ENCODE results near the gene CDH11.

The CDH11 gene

GRCh38 chr16:64948056-64948455 is 173.8 kb downstream of the CDH11 start:
- no peaks in the 10 kb centered on the region for H3K4me1 ChIP-seq (ENCODE audit: control insufficient read depth in 1 of 2, insufficient read depth in 2 of 2, low read length in 2 of 2)
- H3K27me3 ChIP-seq (ENCODE audit: low read depth, low read length), result no peaks in the 10 kb centered on the region
- H3K36me3 ChIP-seq (ENCODE audit: control insufficient read depth in 1 of 2, insufficient read depth in 2 of 2, low read length in 2 of 2), result peaks cover 0 to 7% of the 10 kb centered on the region in 2 donors
- H3K4me3 ChIP-seq (ENCODE audit: low read depth in 1 of 2, low read length in 2 of 2), result no peak overlapping the region
- H3K27ac ChIP-seq (ENCODE audit: low read length), result no peak overlapping the region
- H3K9me3 ChIP-seq (ENCODE audit: control insufficient read depth in 1 of 2, low read length in 2 of 2), result no peaks in the 10 kb centered on the region

- Histone ChIP-seq H3K27ac (ENCODE audit: low read length) (no peak overlapping the region), H3K9me3 (ENCODE audit: control insufficient read depth in 1 of 2, low read length in 2 of 2) (no peaks in the 10 kb centered on the region), H3K36me3 (ENCODE audit: control insufficient read depth in 1 of 2, insufficient read depth in 2 of 2, low read length in 2 of 2) (peaks cover 0 to 7% of the 10 kb centered on the region in 2 donors), H3K4me3 (ENCODE audit: low read depth in 1 of 2, low read length in 2 of 2) (no peak overlapping the region), H3K4me1 (ENCODE audit: control insufficient read depth in 1 of 2, insufficient read depth in 2 of 2, low read length in 2 of 2) (no peaks in the 10 kb centered on the region), H3K27me3 (ENCODE audit: low read depth, low read length) (no peaks in the 10 kb centered on the region)
Observed at GRCh38 chr16:64947651-64948050, 174.2 kb downstream of the CDH11 start.

GRCh38 chr16:64933885-64934284 is 188.0 kb downstream of the CDH11 start:
- H3K27ac ChIP-seq (ENCODE audit: low read length), result no peak overlapping the region
- H3K9me3 ChIP-seq (ENCODE audit: control insufficient read depth in 1 of 2, low read length in 2 of 2), result peaks cover 0 to 2% of the 10 kb centered on the region in 2 donors
- H3K36me3 ChIP-seq (ENCODE audit: control insufficient read depth in 1 of 2, insufficient read depth in 2 of 2, low read length in 2 of 2), result no peaks in the 10 kb centered on the region
- no peak overlapping the region for H3K4me3 ChIP-seq (ENCODE audit: low read depth in 1 of 2, low read length in 2 of 2)
- peaks cover 0 to 3% of the 10 kb centered on the region in 2 donors for H3K4me1 ChIP-seq (ENCODE audit: control insufficient read depth in 1 of 2, insufficient read depth in 2 of 2, low read length in 2 of 2)
- H3K27me3 ChIP-seq (ENCODE audit: low read depth, low read length), result no peaks in the 10 kb centered on the region

- no peaks in the 10 kb centered on the region for H3K27me3 ChIP-seq (ENCODE audit: low read depth, low read length)
- H3K9me3 ChIP-seq (ENCODE audit: control insufficient read depth in 1 of 2, low read length in 2 of 2), result no peaks in the 10 kb centered on the region
- H3K36me3 ChIP-seq (ENCODE audit: control insufficient read depth in 1 of 2, insufficient read depth in 2 of 2, low read length in 2 of 2), result no peaks in the 10 kb centered on the region
- H3K27ac ChIP-seq (ENCODE audit: low read length), result no peak overlapping the region
- no peaks in the 10 kb centered on the region for H3K4me1 ChIP-seq (ENCODE audit: control insufficient read depth in 1 of 2, insufficient read depth in 2 of 2, low read length in 2 of 2)
- no peak overlapping the region for H3K4me3 ChIP-seq (ENCODE audit: low read depth in 1 of 2, low read length in 2 of 2)
Observed at GRCh38 chr16:64926476-64926875, 195.4 kb downstream of the CDH11 start.

GRCh38 chr16:64925166-64925565 is 196.7 kb downstream of the CDH11 start:
- Histone ChIP-seq H3K36me3 (ENCODE audit: control insufficient read depth in 1 of 2, insufficient read depth in 2 of 2, low read length in 2 of 2) (no peaks in the 10 kb centered on the region), H3K4me1 (ENCODE audit: control insufficient read depth in 1 of 2, insufficient read depth in 2 of 2, low read length in 2 of 2) (peaks cover 0 to 3% of the 10 kb centered on the region in 2 donors), H3K27me3 (ENCODE audit: low read depth, low read length) (no peaks in the 10 kb centered on the region), H3K27ac (ENCODE audit: low read length) (no peak overlapping the region), H3K9me3 (ENCODE audit: control insufficient read depth in 1 of 2, low read length in 2 of 2) (no peaks in the 10 kb centered on the region), H3K4me3 (ENCODE audit: low read depth in 1 of 2, low read length in 2 of 2) (no peak overlapping the region)

- peaks cover 0 to 7% of the 10 kb centered on the region in 2 donors for H3K4me1 ChIP-seq (ENCODE audit: control insufficient read depth in 1 of 2, insufficient read depth in 2 of 2, low read length in 2 of 2)
- H3K36me3 ChIP-seq (ENCODE audit: control insufficient read depth in 1 of 2, insufficient read depth in 2 of 2, low read length in 2 of 2), result no peaks in the 10 kb centered on the region
- no peak overlapping the region for H3K27ac ChIP-seq (ENCODE audit: low read length)
- H3K4me3 ChIP-seq (ENCODE audit: low read depth in 1 of 2, low read length in 2 of 2), result no peak overlapping the region
- no peaks in the 10 kb centered on the region for H3K27me3 ChIP-seq (ENCODE audit: low read depth, low read length)
- no peaks in the 10 kb centered on the region for H3K9me3 ChIP-seq (ENCODE audit: control insufficient read depth in 1 of 2, low read length in 2 of 2)
Observed at GRCh38 chr16:64924086-64924485, 197.8 kb downstream of the CDH11 start.

GRCh38 chr16:64919929-64920607 is 201.8 kb downstream of the CDH11 start:
- H3K27me3 ChIP-seq (ENCODE audit: low read depth, low read length), result no peaks in the 10 kb centered on the region
- H3K36me3 ChIP-seq (ENCODE audit: control insufficient read depth in 1 of 2, insufficient read depth in 2 of 2, low read length in 2 of 2), result no peaks in the 10 kb centered on the region
- no peaks in the 10 kb centered on the region for H3K9me3 ChIP-seq (ENCODE audit: control insufficient read depth in 1 of 2, low read length in 2 of 2)
- peaks cover 0 to 7% of the 10 kb centered on the region in 2 donors for H3K4me1 ChIP-seq (ENCODE audit: control insufficient read depth in 1 of 2, insufficient read depth in 2 of 2, low read length in 2 of 2)
- H3K4me3 ChIP-seq (ENCODE audit: low read depth in 1 of 2, low read length in 2 of 2), result no peak overlapping the region
- no peak overlapping the region for H3K27ac ChIP-seq (ENCODE audit: low read length)

GRCh38 chr16:64919141-64919540 is 202.7 kb downstream of the CDH11 start:
- H3K27ac ChIP-seq (ENCODE audit: low read length), result no peak overlapping the region
- no peaks in the 10 kb centered on the region for H3K36me3 ChIP-seq (ENCODE audit: control insufficient read depth in 1 of 2, insufficient read depth in 2 of 2, low read length in 2 of 2)
- no peaks in the 10 kb centered on the region for H3K27me3 ChIP-seq (ENCODE audit: low read depth, low read length)
- no peaks in the 10 kb centered on the region for H3K9me3 ChIP-seq (ENCODE audit: control insufficient read depth in 1 of 2, low read length in 2 of 2)
- H3K4me3 ChIP-seq (ENCODE audit: low read depth in 1 of 2, low read length in 2 of 2), result no peak overlapping the region
- peaks cover 0 to 7% of the 10 kb centered on the region in 2 donors for H3K4me1 ChIP-seq (ENCODE audit: control insufficient read depth in 1 of 2, insufficient read depth in 2 of 2, low read length in 2 of 2)

GRCh38 chr16:64916051-64916450 is 205.8 kb downstream of the CDH11 start:
- H3K27ac ChIP-seq (ENCODE audit: low read length), result no peak overlapping the region
- H3K4me3 ChIP-seq (ENCODE audit: low read depth in 1 of 2, low read length in 2 of 2), result no peak overlapping the region
- H3K9me3 ChIP-seq (ENCODE audit: control insufficient read depth in 1 of 2, low read length in 2 of 2), result no peaks in the 10 kb centered on the region
- no peaks in the 10 kb centered on the region for H3K27me3 ChIP-seq (ENCODE audit: low read depth, low read length)
- peaks cover 0 to 7% of the 10 kb centered on the region in 2 donors for H3K4me1 ChIP-seq (ENCODE audit: control insufficient read depth in 1 of 2, insufficient read depth in 2 of 2, low read length in 2 of 2)
- no peaks in the 10 kb centered on the region for H3K36me3 ChIP-seq (ENCODE audit: control insufficient read depth in 1 of 2, insufficient read depth in 2 of 2, low read length in 2 of 2)

- H3K4me1 ChIP-seq (ENCODE audit: control insufficient read depth in 1 of 2, insufficient read depth in 2 of 2, low read length in 2 of 2), result no peaks in the 10 kb centered on the region
- H3K4me3 ChIP-seq (ENCODE audit: low read depth in 1 of 2, low read length in 2 of 2), result no peak overlapping the region
- no peak overlapping the region for H3K27ac ChIP-seq (ENCODE audit: low read length)
- H3K27me3 ChIP-seq (ENCODE audit: low read depth, low read length), result no peaks in the 10 kb centered on the region
- H3K36me3 ChIP-seq (ENCODE audit: control insufficient read depth in 1 of 2, insufficient read depth in 2 of 2, low read length in 2 of 2), result no peaks in the 10 kb centered on the region
- no peaks in the 10 kb centered on the region for H3K9me3 ChIP-seq (ENCODE audit: control insufficient read depth in 1 of 2, low read length in 2 of 2)
Observed at GRCh38 chr16:64910356-64910755, 211.5 kb downstream of the CDH11 start.

GRCh38 chr16:64907844-64908243 is 214.0 kb downstream of the CDH11 start:
- no peaks in the 10 kb centered on the region for H3K9me3 ChIP-seq (ENCODE audit: control insufficient read depth in 1 of 2, low read length in 2 of 2)
- no peak overlapping the region for H3K4me3 ChIP-seq (ENCODE audit: low read depth in 1 of 2, low read length in 2 of 2)
- no peak overlapping the region for H3K27ac ChIP-seq (ENCODE audit: low read length)
- no peaks in the 10 kb centered on the region for H3K27me3 ChIP-seq (ENCODE audit: low read depth, low read length)
- no peaks in the 10 kb centered on the region for H3K4me1 ChIP-seq (ENCODE audit: control insufficient read depth in 1 of 2, insufficient read depth in 2 of 2, low read length in 2 of 2)
- no peaks in the 10 kb centered on the region for H3K36me3 ChIP-seq (ENCODE audit: control insufficient read depth in 1 of 2, insufficient read depth in 2 of 2, low read length in 2 of 2)

GRCh38 chr16:64903770-64904169 is 218.1 kb downstream of the CDH11 start:
- Histone ChIP-seq H3K27ac (ENCODE audit: low read length) (no peak overlapping the region), H3K4me1 (ENCODE audit: control insufficient read depth in 1 of 2, insufficient read depth in 2 of 2, low read length in 2 of 2) (no peaks in the 10 kb centered on the region), H3K9me3 (ENCODE audit: control insufficient read depth in 1 of 2, low read length in 2 of 2) (no peaks in the 10 kb centered on the region), H3K36me3 (ENCODE audit: control insufficient read depth in 1 of 2, insufficient read depth in 2 of 2, low read length in 2 of 2) (no peaks in the 10 kb centered on the region), H3K27me3 (ENCODE audit: low read depth, low read length) (no peaks in the 10 kb centered on the region), H3K4me3 (ENCODE audit: low read depth in 1 of 2, low read length in 2 of 2) (no peak overlapping the region)

Data from muscle layer of duodenum (tissue), 2 donors.